HT1080 (cell line): ENCODE results near the gene ACSS3. TPM values are rescaled to one million over a fixed set of nuclear protein-coding genes. Genes with fewer than 3 reads are reported as not detected.
"Not testable (repeated sequence)": the region's sequence is repeated elsewhere in the genome, so short reads cannot be mapped to it uniquely, and the experiment has no call there.

Experiments
- DNase-seq: peaks from one replicate; pipeline ENCODE4 v3.0.0-alpha.2; 2015; ENCODE audit warnings: low read depth
- total RNA-seq: library from RNA; depleted of rRNA; stranded (reverse); fragments of >200 nt; shearing (Covaris generic); gene quantifications from 2 replicates; pipeline ENCODE4 v1.2.3, GENCODE V29; 2014

Gene ACSS3
- total RNA-seq, 1 experiment from 2014 or later: not detected

GRCh38 chr12:81092053-81092452 lies 14.2 kb downstream of the ACSS3 start:
- DNase-seq: no peak

- DNase-seq: no peak
Measured at GRCh38 chr12:81094718-81095360, 17.0 kb downstream of the ACSS3 start.

GRCh38 chr12:81095501-81096232 lies 17.8 kb downstream of the ACSS3 start:
- DNase-seq: no peak

- no peak for DNase-seq
Measured at GRCh38 chr12:81105687-81106086, 27.8 kb downstream of the ACSS3 start.

- DNase-seq: no peak
Measured at GRCh38 chr12:81114226-81114625, 36.3 kb downstream of the ACSS3 start.

GRCh38 chr12:81119069-81119468 lies 41.2 kb downstream of the ACSS3 start:
- DNase-seq: not testable (repeated sequence)

GRCh38 chr12:81120961-81121360 lies 43.1 kb downstream of the ACSS3 start:
- no peak for DNase-seq

- DNase-seq: no peak
Measured at GRCh38 chr12:81123611-81124010, 45.7 kb downstream of the ACSS3 start.

GRCh38 chr12:81125691-81126090 lies 47.8 kb downstream of the ACSS3 start:
- DNase-seq: no peak

- DNase-seq: peak; percentile 53
Measured at GRCh38 chr12:81128930-81129554, 51.2 kb downstream of the ACSS3 start.

GRCh38 chr12:81136519-81136918 lies 58.6 kb downstream of the ACSS3 start:
- DNase-seq: no peak

- DNase-seq: no peak
Measured at GRCh38 chr12:81137801-81138200, 59.9 kb downstream of the ACSS3 start.

GRCh38 chr12:81141217-81141616 lies 63.3 kb downstream of the ACSS3 start:
- no peak for DNase-seq

GRCh38 chr12:81143057-81143456 lies 65.2 kb downstream of the ACSS3 start:
- DNase-seq: no peak

GRCh38 chr12:81146228-81147225 lies 68.6 kb downstream of the ACSS3 start:
- no peak for DNase-seq

- no peak for DNase-seq
Measured at GRCh38 chr12:81147292-81147919, 69.5 kb downstream of the ACSS3 start.

GRCh38 chr12:81150382-81150781 lies 72.5 kb downstream of the ACSS3 start:
- no peak for DNase-seq

- no peak for DNase-seq
Measured at GRCh38 chr12:81159856-81160255, 82.0 kb downstream of the ACSS3 start.

- DNase-seq: no peak
Measured at GRCh38 chr12:81161680-81162079, 83.8 kb downstream of the ACSS3 start.

- DNase-seq: no peak
Measured at GRCh38 chr12:81162391-81163136, 84.7 kb downstream of the ACSS3 start.
